Spleen (tissue), 11 donors: ENCODE measurements around the gene SPX. TPM values are rescaled to one million over a fixed set of nuclear protein-coding genes. Genes with fewer than 3 reads are reported as not detected.

ENCODE experiments used
- DNase-seq: peaks from one replicate; pipeline ENCODE4 v3.0.0-alpha.2; 2020
- H3K27ac ChIP-seq, 8 donors: fragments of 200-600 bp; sonication (generic) in 7 of 8; 1 replicate in 4 of 8; 2 replicates in 4 of 8; pipeline versions ENCODE4 v1.5.0 to v1.8.0; 2016 to 2021; ENCODE audit warnings: inconsistent platforms in 4 of 8, mild to moderate bottlenecking in 4 of 8, moderate library complexity in 1 of 8
- H3K27me3 ChIP-seq, 7 donors: fragments of 200-600 bp; sonication (generic) in 6 of 7; replicated peaks in 1 of 7; 1 replicate in 4 of 7; 2 replicates in 3 of 7; pipeline versions ENCODE4 v1.5.0 to v1.8.0; 2016 to 2021; ENCODE audit warnings: inconsistent platforms in 3 of 7, mild to moderate bottlenecking in 1 of 7
- H3K36me3 ChIP-seq, 6 donors: fragments of 200-600 bp; sonication (generic) in 5 of 6; 1 replicate in 4 of 6; 2 replicates in 2 of 6; pipeline versions ENCODE4 v1.5.0 to v1.8.0; 2016 to 2021; ENCODE audit warnings: inconsistent platforms in 2 of 6
- H3K4me1 ChIP-seq, 6 donors: fragments of 200-600 bp; sonication (generic) in 5 of 6; 1 replicate in 3 of 6; 2 replicates in 3 of 6; pipeline versions ENCODE4 v1.5.0 to v1.8.0; 2016 to 2021; ENCODE audit warnings: inconsistent platforms in 3 of 6
- H3K4me3 ChIP-seq, 8 donors: fragments of 200-600 bp; sonication (generic) in 7 of 8; 1 replicate in 4 of 8; 2 replicates in 4 of 8; pipeline versions ENCODE4 v1.5.0 to v1.8.0; 2016 to 2021; ENCODE audit warnings: inconsistent platforms in 4 of 8, mild to moderate bottlenecking in 4 of 8, moderate library complexity in 2 of 8
- H3K9me3 ChIP-seq, 8 donors: fragments of 200-600 bp; sonication (generic) in 7 of 8; 1 replicate in 4 of 8; 2 replicates in 4 of 8; pipeline versions ENCODE4 v1.5.0 to v1.8.0; 2016 to 2021; ENCODE audit warnings: inconsistent platforms in 4 of 8
- CTCF ChIP-seq, 11 experiments: fragments of 200-600 bp in 7 of 11; fragments of 450-650 bp in 4 of 11; sonication (generic) in 4 of 11; IDR thresholded peaks in 8 of 11; conservative IDR thresholded peaks in 3 of 11; 1 replicate in 7 of 11; 2 replicates in 4 of 11; pipeline versions ENCODE4 v1.4.0 to v1.8.0; 2016 to 2021; ENCODE audit warnings: antibody characterized with exemption in 11 of 11, inconsistent platforms in 4 of 11, mild to moderate bottlenecking in 1 of 11
- POLR2A ChIP-seq, 3 donors: fragments of 450-650 bp; IDR thresholded peaks; one replicate each; pipeline ENCODE4 v1.5.1; 2017; ENCODE audit warnings: antibody characterized with exemption in 3 of 3, mild to moderate bottlenecking in 1 of 3
- POLR2AphosphoS5 ChIP-seq, 3 donors: sonication (generic); formaldehyde crosslinking; IDR thresholded peaks; one replicate each; pipeline ENCODE4 v1.5.1; 2017; ENCODE audit warnings: antibody characterized with exemption in 3 of 3
- WGBS, 5 donors: extraction: QIAGEN DNeasy Blood & Tissue Kit in 3 of 5; methylation state at CpG; one replicate each; pipeline versions ENCODE4 v1.1.5 to v1.1.7; 2013 to 2018; 5-methylcytosine and 5-hydroxymethylcytosine counted together
- intact Hi-C: fragments of 100-400 bp; cut with DNase I; formaldehyde crosslinking; loops from one replicate; pipeline ENCODE4 v1.15.0; 2023; ENCODE audit warnings: low total_unique reads
- polyA plus RNA-seq, 3 donors: library from polyadenylated mRNA; stranded (reverse); fragments of 200-250 nt; gene quantifications; one replicate each; pipeline ENCODE4 v1.2.1, GENCODE V29; 2013
- total RNA-seq, 7 donors: library from RNA; depleted of rRNA in 3 of 7; stranded (reverse); fragments of >200 nt in 3 of 7; fragmentation: NEBNext Ultra II Directional in 4 of 7; extraction: Animal tissue kit (Norgen Biotek cat#: 25700) in 4 of 7; gene quantifications; one replicate each; pipeline versions ENCODE4 v1.1.0 to v1.2.1, GENCODE V29; 2016 to 2021
- donor health status: healthy with polysubstance abuse.
- donor health status: DM: no; HTN: no; CAD: no; lungs with moderate emphysema.
- donor health status: DM: no; HTN: no; CAD: no.
- donor health status: Bipolar disorder and iron deficiency.
- donor health status: healthy.
- donor health status: DM: no; HTN: no; CAD: no.
- donor health status: DM: yes; HTN: yes; CAD: no.

The SPX gene
- total and polyA plus RNA-seq, 10 donors, result 0.15 to 1.3 (median 0.53) TPM; not detected in 1

DNA sequence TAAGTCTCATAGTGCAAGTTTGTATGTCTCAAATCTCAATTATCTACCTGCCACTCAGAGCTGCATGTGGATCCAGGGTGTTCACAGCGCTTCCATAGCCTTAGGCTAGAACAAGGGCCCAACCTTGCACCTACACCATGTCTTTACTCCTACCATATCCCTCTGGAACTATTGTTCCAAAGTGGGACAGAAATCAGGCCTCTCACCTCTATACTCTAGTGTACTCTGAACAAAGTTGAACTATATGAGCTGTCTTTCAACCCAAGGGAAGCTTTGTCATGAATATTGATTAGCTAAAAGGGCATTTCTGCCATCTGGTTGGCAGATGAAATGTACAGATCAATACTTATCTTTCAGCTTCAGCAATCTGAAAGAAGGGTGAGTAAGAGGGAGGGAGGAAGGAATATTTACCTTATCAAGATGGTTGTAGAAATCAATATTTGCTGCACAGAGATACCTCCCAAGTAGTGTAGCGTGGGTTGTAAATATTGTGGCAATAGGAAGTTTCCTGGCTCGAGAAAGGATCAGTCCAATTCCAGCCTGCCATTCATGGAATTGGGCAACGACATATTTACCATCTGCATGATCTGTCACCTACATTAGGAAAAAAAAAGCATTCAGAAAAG, 47.8 kb downstream of the SPX start:
- H3K4me1 ChIP-seq, result no peaks in the 10 kb centered on the region
- intact Hi-C loops, result no loop called here
- DNase-seq, result no peak
- WGBS, 5 donors, result 82 to 91% (median 86%) methylated on average over 4 of the region's 4 CpGs
- H3K9me3 ChIP-seq, result no peaks in the 10 kb centered on the region
- H3K27ac ChIP-seq, result no peak overlapping the region
- H3K36me3 ChIP-seq, result no peaks in the 10 kb centered on the region
- H3K27me3 ChIP-seq, result no peaks in the 10 kb centered on the region
- no peak overlapping the region for H3K4me3 ChIP-seq
- no peak for TF ChIP-seq POLR2A (IDR thresholded peaks at IDR 0.05)
- no peak for TF ChIP-seq CTCF (IDR thresholded peaks at IDR 0.05 in 8 of 11, conservative IDR thresholded peaks at IDR 0.05 in 3 of 11)
- no peak for TF ChIP-seq POLR2AphosphoS5 (IDR thresholded peaks at IDR 0.05)

- H3K4me3 ChIP-seq, result no peak overlapping the region
- H3K27ac ChIP-seq, result no peak overlapping the region
Measured at GRCh38 chr12:21576431-21576830, 50.3 kb downstream of the SPX start.

DNA sequence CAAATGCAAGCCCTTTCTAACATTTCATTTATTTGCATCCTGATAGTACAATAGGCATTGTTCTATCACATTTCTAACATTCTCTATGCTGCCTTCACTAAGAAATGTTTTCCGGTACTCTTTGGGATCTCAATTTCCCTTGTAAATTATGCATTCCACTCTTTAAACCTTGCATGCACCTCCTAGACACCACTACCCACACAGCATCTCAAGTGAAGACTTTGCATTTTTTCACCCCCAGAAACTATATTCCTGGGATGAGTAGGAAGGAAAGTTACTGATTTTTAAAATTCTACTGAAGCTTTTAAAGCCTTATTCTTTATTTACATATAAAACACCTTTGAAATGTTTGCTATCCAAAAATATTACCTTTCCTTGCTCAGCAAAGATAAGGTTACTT, 51.4 kb downstream of the SPX start:
- no peak overlapping the region for H3K4me3 ChIP-seq
- H3K9me3 ChIP-seq, result no peaks in the 10 kb centered on the region
- no peaks in the 10 kb centered on the region for H3K4me1 ChIP-seq
- no peak overlapping the region for H3K27ac ChIP-seq
- DNase-seq, result no peak
- no peaks in the 10 kb centered on the region for H3K36me3 ChIP-seq
- no peak for TF ChIP-seq POLR2A (IDR thresholded peaks at IDR 0.05)
- TF ChIP-seq CTCF (IDR thresholded peaks at IDR 0.05 in 8 of 11, conservative IDR thresholded peaks at IDR 0.05 in 3 of 11), result no peak
- no peak for TF ChIP-seq POLR2AphosphoS5 (IDR thresholded peaks at IDR 0.05)
- WGBS, 5 donors, result 88 to 98% (median 96%) methylated on average over 1 of the region's 1 CpG
- intact Hi-C loops, result no loop called here
- no peaks in the 10 kb centered on the region for H3K27me3 ChIP-seq

More at GRCh38 chr12:21576431-21576830, 50.3 kb downstream of the SPX start:
- intact Hi-C loops, result no loop called here
- Histone ChIP-seq H3K27me3 (no peaks in the 10 kb centered on the region), H3K4me1 (no peaks in the 10 kb centered on the region), H3K9me3 (no peaks in the 10 kb centered on the region), H3K36me3 (no peaks in the 10 kb centered on the region)
- TF ChIP-seq POLR2A (IDR thresholded peaks at IDR 0.05) (no peak), POLR2AphosphoS5 (IDR thresholded peaks at IDR 0.05) (no peak), CTCF (IDR thresholded peaks at IDR 0.05 in 8 of 11, conservative IDR thresholded peaks at IDR 0.05 in 3 of 11) (no peak)
- no peak for DNase-seq
- WGBS, 5 donors, result 88 to 93% (median 90%) methylated on average over 2 of the region's 2 CpGs

- TF ChIP-seq POLR2A (IDR thresholded peaks at IDR 0.05), result no peak
- TF ChIP-seq POLR2AphosphoS5 (IDR thresholded peaks at IDR 0.05), result no peak
- TF ChIP-seq CTCF (IDR thresholded peaks at IDR 0.05 in 8 of 11, conservative IDR thresholded peaks at IDR 0.05 in 3 of 11), result no peak
- 60 to 74% (median 68%) methylated on average over 4 of the region's 4 CpGs for whole genome bisulfite sequencing, 5 donors
- Histone ChIP-seq H3K36me3 (no peaks in the 10 kb centered on the region), H3K27ac (no peak overlapping the region), H3K4me3 (no peak overlapping the region), H3K27me3 (no peaks in the 10 kb centered on the region), H3K4me1 (no peaks in the 10 kb centered on the region), H3K9me3 (no peaks in the 10 kb centered on the region)
- intact Hi-C loops, result no loop called here
- no peak for DNase-seq
Measured at GRCh38 chr12:21580748-21581516, 54.8 kb downstream of the SPX start.
